Activated T-helper 1 cell treated with anti-CD3 and anti-CD28 coated beads, Interleukin-2, amount 50 U/mL, for 16 hours (primary cell): ENCODE measurements around the gene TUBA1C.

Experiments used
- DNase-seq, 2 donors: peaks; one replicate each; pipeline ENCODE4 v3.0.0-alpha.2; 2020; ENCODE audit warnings: low read depth in 1 of 2, low spot score in 1 of 2

TUBA1C gene

GRCh38 chr12:49264873-49265792, at the start of gene TUBA1C:
Gene TUBA1C (plus strand): TSS chr12:49265082. CDS start chr12:49265182, 100 bp downstream.
- peak; percentile 65 to 82 for DNase-seq

DNA sequence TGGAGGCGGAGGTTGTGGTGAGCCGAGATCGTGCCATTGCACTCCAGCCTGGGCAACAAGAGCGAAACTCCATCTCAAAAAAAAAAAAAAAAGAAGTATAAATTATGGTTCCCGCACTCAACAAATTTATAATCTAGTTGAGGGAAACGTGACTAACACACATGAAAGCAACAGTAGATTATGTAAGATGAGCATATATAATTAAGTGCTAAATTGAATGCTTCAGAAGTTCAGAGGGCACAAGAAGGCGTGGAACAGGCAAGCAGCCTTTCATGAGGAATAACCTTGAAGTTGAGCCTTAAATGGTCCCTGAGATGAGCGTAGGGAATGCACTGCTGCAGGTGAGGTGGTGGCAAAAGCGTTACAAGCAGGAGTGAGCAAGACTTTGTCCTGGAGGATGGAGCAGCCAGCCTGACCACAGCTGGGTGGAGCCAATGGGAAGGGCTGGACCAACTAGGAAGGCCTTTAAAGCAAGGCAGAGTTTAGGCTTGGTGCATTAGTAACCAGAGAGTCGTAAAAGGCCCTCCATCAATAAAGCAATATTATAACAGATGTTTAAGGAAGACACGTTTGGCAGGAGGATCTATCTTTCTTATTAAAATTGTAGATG, 45.4 kb upstream of the TUBA1C start:
- no peak for DNase-seq

- no peak for DNase-seq
Observed at GRCh38 chr12:49220972-49221371, 43.9 kb upstream of the TUBA1C start.

DNA sequence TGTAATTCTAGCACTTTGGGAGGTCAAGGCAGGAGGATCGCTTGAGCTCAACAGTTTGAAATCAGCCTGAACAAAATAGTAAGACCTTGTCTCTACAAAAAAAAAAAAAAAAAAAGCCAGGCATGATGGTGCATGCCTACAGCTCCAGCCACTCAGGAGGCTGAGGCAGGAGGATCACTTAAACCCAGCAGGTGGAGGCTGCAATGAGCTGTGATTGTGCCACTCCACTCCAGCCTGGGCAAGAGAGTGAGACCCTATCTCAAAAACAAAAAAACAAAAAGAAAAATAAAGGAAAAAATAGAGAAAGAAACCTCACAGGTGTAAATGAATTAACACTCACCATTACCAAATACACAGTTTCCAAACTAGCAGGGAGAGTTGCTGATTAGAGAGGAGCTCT, 41.8 kb upstream of the TUBA1C start:
- no peak for DNase-seq

- no peak for DNase-seq
Observed at GRCh38 chr12:49223590-49224369, 41.1 kb upstream of the TUBA1C start.

DNA sequence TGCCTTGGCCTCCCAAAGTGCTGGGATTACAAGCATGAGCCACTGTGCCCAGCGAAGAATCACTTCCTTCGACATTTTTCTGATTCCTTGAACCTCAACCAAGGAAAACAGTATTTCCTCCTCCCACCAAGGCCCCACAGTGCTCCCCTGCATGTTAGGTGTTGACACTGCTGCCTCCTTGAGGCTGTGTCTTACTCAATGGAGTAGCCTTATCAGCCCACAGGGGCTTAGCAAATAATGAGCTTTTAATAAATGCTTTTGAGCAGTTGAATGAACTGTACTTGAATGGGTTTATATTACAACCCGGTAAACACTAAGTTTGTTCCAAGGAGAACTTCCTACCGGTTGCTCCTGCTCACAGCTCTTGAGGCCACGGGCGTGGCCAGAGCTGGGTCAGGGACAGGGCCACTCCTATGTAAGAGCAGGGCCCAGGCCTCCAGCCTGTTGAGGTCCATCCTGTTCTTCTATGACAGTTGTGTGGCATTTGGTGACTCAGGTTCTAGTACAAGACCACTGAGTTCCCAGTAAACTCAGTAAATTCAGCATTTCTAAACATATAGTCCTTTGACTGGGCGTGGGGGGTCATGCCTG, 39.2 kb upstream of the TUBA1C start:
- DNase-seq: no peak

GRCh38 chr12:49227713-49228112, 37.2 kb upstream of the TUBA1C start:
- no peak for DNase-seq

- DNase-seq: no peak
Observed at GRCh38 chr12:49228653-49229052, 36.2 kb upstream of the TUBA1C start.

GRCh38 chr12:49230176-49230804, 34.6 kb upstream of the TUBA1C start:
- DNase-seq: no peak

GRCh38 chr12:49230805-49231194, 34.1 kb upstream of the TUBA1C start:
- no peak for DNase-seq

DNA sequence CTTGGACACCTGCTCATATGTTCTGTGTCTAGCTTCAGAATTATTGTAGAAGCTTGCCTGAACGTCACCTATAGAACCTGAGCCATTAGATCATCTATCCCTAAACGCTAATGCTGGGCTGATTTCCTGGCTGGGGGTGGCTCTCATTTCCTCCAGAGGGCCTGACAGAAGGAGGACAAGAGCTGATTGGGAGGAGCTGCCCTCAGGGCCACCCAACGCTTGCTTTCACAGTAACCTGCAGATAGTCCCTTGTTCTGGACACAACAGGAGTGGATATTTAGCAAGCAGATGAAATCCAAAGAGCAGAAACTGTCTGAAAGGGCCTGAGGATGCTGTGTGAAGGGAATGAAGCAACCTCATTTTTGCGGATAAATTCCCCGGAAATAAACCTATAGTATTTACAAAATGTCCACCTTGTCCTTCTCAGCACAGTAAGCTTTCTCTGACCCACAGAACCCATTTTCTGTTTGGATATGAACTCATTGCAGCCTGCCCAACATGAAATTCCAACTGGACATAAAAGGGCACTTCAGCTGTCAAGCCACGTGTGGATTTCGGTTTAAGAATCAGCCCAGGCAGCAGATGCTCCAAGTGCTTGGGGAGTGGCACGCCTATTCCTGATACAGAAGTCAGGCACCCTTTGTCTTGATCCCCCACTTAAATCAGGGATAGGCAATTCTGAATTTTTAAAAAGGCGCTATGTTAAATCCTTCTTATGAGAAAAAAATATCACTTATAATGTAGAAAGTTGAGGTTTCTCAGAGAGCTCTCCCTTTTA, 32.8 kb upstream of the TUBA1C start:
- DNase-seq: no peak

- DNase-seq: no peak
Observed at GRCh38 chr12:49232940-49233841, 31.7 kb upstream of the TUBA1C start.

DNA sequence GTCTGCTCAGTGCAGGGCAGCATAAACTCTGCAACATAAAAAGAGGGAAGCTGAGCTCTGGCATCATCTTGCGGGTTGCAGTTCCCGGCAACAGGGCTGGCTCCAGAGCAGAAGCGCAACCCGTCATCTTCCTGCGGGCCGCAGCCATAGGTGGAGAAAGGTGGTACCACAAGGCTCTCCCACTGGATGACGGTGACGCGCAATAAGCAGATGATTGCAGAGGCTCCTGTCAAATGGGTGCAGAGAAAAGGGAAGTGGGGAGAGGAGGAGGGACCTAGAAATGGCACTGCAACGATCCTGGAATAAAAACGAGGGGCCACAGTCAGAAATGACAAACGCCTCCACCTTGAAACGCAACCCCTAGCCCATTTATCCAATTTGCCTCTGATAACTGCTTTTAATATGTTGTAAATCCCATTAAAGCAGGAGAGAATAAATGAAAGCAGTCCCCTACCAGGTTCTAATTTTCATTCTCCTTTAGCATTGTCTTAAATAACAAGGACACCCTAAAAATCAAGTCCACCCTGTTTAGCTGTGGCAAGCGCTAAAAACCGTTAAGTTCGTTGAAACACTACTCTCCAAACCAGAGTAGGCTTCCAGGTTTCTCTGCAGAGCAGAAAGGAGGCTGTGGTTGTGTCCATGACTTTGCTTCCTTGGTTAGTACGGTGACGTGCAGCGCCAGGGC, 30.9 kb upstream of the TUBA1C start:
- DNase-seq: no peak

- no peak for DNase-seq
Observed at GRCh38 chr12:49236423-49236822, 28.5 kb upstream of the TUBA1C start.

GRCh38 chr12:49243631-49244030, 21.3 kb upstream of the TUBA1C start:
- DNase-seq: no peak

- no peak for DNase-seq
Observed at GRCh38 chr12:49244176-49244575, 20.7 kb upstream of the TUBA1C start.

GRCh38 chr12:49251357-49251756, 13.5 kb upstream of the TUBA1C start:
- DNase-seq: no peak

GRCh38 chr12:49253033-49253623, 11.8 kb upstream of the TUBA1C start:
- DNase-seq: no peak
